ENCODE measurements around the gene ATP2A3. TPM values are rescaled to one million over a fixed set of nuclear protein-coding genes. Genes with fewer than 3 reads are reported as not detected.

The ATP2A3 gene
- total and polyA plus RNA-seq, 8 donors, result 5.8 to 53.5 (median 7.4) TPM

DNA sequence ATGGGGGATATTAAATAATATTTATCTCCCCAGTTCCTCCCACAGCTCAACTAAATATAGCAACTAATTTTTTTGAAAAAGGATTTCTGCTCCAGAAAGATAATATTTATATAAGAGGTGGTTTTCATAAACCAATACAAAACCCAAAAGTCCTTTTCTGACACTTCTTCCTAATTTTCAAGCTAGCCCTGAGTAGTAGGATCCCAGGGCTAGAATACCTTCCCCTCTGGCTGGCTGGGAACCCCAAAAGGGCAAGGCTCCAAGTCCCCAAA is 1.3 kb downstream of the ATP2A3 start:
- TF ChIP-seq, protein P1, sequence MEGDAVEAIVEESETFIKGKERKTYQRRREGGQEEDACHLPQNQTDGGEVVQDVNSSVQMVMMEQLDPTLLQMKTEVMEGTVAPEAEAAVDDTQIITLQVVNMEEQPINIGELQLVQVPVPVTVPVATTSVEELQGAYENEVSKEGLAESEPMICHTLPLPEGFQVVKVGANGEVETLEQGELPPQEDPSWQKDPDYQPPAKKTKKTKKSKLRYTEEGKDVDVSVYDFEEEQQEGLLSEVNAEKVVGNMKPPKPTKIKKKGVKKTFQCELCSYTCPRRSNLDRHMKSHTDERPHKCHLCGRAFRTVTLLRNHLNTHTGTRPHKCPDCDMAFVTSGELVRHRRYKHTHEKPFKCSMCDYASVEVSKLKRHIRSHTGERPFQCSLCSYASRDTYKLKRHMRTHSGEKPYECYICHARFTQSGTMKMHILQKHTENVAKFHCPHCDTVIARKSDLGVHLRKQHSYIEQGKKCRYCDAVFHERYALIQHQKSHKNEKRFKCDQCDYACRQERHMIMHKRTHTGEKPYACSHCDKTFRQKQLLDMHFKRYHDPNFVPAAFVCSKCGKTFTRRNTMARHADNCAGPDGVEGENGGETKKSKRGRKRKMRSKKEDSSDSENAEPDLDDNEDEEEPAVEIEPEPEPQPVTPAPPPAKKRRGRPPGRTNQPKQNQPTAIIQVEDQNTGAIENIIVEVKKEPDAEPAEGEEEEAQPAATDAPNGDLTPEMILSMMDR (IDR thresholded peaks at IDR 0.05), result no peak
- ATAC-seq, result no peak
- Histone ChIP-seq H3K27ac (peak overlapping the region in 1 of 2 donors; percentile 90), H3K9me3 (no peaks in the 10 kb centered on the region), H3K4me3 (peak overlapping the region in 1 of 2 donors; percentile 66), H3K27me3 (peaks cover 0 to 16% of the 10 kb centered on the region in 2 donors), H3K4me1 (peaks cover 9 to 67% of the 10 kb centered on the region in 2 donors), H3K36me3 (no peaks in the 10 kb centered on the region)
- DNase-seq, result no peak
- intact Hi-C loops (cut with DNase I), result no loop called here

DNA sequence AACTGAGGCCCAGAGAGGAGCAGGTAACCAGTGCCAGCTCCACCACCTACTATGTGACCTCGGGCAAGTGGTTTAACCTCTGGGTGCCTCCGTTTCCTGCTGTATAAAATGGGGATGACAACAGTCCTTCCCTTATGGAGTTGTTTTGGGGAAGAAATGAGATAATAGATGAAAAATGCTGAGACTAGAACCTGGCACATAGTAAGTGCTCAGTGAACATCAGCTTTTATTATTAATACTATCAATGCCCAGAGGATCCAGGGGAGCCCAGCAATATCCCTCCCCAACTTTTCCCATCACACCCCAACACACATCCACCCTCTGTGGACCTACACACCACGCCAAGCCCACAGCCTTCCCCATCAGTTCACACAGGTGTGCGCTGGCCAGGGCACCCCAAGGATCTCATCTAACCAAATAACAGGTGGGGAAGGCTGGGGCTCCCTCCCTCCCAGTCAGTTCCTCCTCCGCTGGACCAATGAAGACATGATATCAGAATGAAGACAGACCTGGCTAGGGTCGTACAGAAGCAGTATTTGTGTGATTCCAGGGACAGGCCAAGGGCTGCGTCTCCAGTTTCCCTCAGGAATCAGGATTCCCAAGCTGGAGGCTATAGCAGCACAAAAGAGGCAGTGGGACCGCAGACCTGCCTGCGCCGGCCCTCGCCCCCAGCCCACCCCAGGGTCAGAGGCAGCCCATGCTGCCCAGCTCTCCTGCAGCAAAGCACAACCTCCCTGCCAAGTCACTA is 1.8 kb downstream of the ATP2A3 start:
- no peak for DNase-seq
- Histone ChIP-seq H3K4me3 (peak overlapping the region in 1 of 2 donors; percentile 66), H3K4me1 (peaks cover 9 to 67% of the 10 kb centered on the region in 2 donors), H3K36me3 (no peaks in the 10 kb centered on the region), H3K9me3 (no peaks in the 10 kb centered on the region), H3K27me3 (peaks cover 0 to 16% of the 10 kb centered on the region in 2 donors), H3K27ac (peak overlapping the region in 1 of 2 donors; percentile 90)
- TF ChIP-seq, protein P1 (IDR thresholded peaks at IDR 0.05), result no peak
- no peak for ATAC-seq
- intact Hi-C loops (cut with DNase I), result no loop called here

DNA sequence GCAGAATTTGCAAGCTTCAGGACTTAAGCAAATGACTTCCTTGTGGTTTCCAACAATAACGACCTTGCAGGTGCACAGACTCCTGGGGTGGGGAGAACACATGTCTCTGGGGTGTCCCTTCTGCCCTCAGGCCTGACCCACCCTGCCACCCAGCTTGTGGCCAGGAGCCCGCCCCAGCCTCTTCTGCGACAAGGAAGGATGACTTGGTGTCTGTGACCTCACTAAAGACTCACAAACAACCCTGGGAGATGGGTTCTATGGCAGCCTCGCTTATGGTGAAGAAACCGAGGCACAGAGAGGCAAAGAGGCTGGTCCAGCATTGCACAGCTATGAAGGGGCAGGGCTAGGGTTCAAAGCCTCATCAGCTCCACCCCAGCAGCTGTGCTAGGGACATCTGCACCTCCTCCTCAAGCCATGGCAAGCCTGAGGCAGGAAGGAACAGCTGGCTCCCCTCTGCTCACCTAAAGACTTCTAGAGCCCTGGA is 2.6 kb downstream of the ATP2A3 start:
- Histone ChIP-seq H3K27me3 (peaks cover 0 to 16% of the 10 kb centered on the region in 2 donors), H3K4me1 (peaks cover 9 to 67% of the 10 kb centered on the region in 2 donors), H3K9me3 (no peaks in the 10 kb centered on the region), H3K4me3 (no peak overlapping the region), H3K36me3 (no peaks in the 10 kb centered on the region), H3K27ac (peak overlapping the region in 1 of 2 donors; percentile 90)
- intact Hi-C loops (cut with DNase I), result no loop called here
- TF ChIP-seq, protein P1 (IDR thresholded peaks at IDR 0.05), result no peak
- peak in 1 of 4 donors; percentile 55 for DNase-seq
- ATAC-seq, result no peak

DNA sequence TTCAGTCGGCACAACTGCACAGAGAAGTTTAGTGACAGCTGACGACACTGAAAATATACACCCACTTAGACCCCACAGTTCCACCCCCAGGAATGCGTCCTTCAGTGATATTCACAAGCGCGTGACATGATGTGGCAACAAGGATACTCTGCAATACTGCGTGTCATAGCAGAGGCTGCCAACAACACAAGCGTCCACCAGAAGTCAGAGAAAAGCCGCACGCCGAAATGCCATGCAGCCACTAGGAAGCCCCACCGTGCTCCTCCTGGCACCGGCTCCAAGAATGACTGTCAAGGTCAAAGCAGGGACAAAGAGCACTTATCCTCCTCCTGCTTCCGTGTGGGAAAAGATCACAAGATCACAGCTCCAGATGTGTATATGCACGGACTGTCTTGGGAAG is 3.5 kb downstream of the ATP2A3 start:
- no peak for ATAC-seq

More for the DNA sequence above, 3.5 kb downstream of the ATP2A3 start:
- Histone ChIP-seq H3K27me3 (peaks cover 0 to 16% of the 10 kb centered on the region in 2 donors), H3K4me1 (peaks cover 9 to 68% of the 10 kb centered on the region in 2 donors), H3K9me3 (no peaks in the 10 kb centered on the region), H3K4me3 (no peak overlapping the region), H3K36me3 (no peaks in the 10 kb centered on the region), H3K27ac (peak overlapping the region in 1 of 2 donors; percentile 90)
- TF ChIP-seq, protein P1 (IDR thresholded peaks at IDR 0.05), result no peak
- DNase-seq, result peak in 2 of 4 donors; percentile 40 to 77
- intact Hi-C loops (cut with DNase I), result no loop called here

Measured in left lung (tissue), 10 donors.